Stomach (tissue), 9 donors: ENCODE data around the gene ABAT. TPM values are rescaled to one million over a fixed set of nuclear protein-coding genes. Genes with fewer than 3 reads are reported as not detected.

Experiments
- DNase-seq, 2 donors: peaks; one replicate each; pipeline versions ENCODE4 v3.0.0 to v3.0.0-alpha.2; 2013 to 2019
- H3K27ac ChIP-seq, 5 donors: fragments of 200-600 bp in 4 of 5; sonication (generic) in 4 of 5; one replicate each; pipeline ENCODE4 v1.5.1; 2013 to 2019; ENCODE audit warnings: mild to moderate bottlenecking in 1 of 5, moderate library complexity in 1 of 5
- H3K27me3 ChIP-seq, 3 donors: fragments of 200-600 bp; sonication (generic); one replicate each; pipeline ENCODE4 v1.5.1; 2017 to 2019; ENCODE audit warnings: mixed run types in 1 of 3
- H3K36me3 ChIP-seq, 4 donors: fragments of 200-600 bp; sonication (generic); 1 replicate in 3 of 4; 2 replicates in 1 of 4; pipeline ENCODE4 v1.5.1; 2016 to 2019
- H3K4me1 ChIP-seq, 4 donors: fragments of 200-600 bp; sonication (generic); one replicate each; pipeline ENCODE4 v1.5.1; 2016 to 2019
- H3K4me3 ChIP-seq, 4 donors: fragments of 200-600 bp; sonication (generic) in 3 of 4; one replicate each; pipeline ENCODE4 v1.5.1; 2016 to 2019; ENCODE audit warnings: mild to moderate bottlenecking in 1 of 4
- H3K9me3 ChIP-seq, 4 donors: fragments of 200-600 bp; sonication (generic); one replicate each; pipeline ENCODE4 v1.5.1; 2016 to 2019
- CTCF ChIP-seq, 7 experiments: fragments of 450-650 bp in 4 of 7; fragments of 200-600 bp in 3 of 7; sonication (generic) in 3 of 7; IDR thresholded peaks; one replicate each; pipeline ENCODE4 v1.5.1; 2016 to 2019; ENCODE audit warnings: antibody characterized with exemption in 7 of 7, control low read depth in 2 of 7, mild to moderate bottlenecking in 1 of 7
- EP300 ChIP-seq: sonication (generic); formaldehyde crosslinking; IDR thresholded peaks from one replicate; pipeline ENCODE4 v1.6.1; 2017; ENCODE audit warnings: antibody characterized with exemption
- POLR2A ChIP-seq, 4 donors: fragments of 450-650 bp; IDR thresholded peaks; one replicate each; pipeline ENCODE4 v1.6.1; 2016; ENCODE audit warnings: antibody characterized with exemption in 4 of 4, control low read depth in 2 of 4, mild to moderate bottlenecking in 1 of 4, moderate library complexity in 1 of 4
- POLR2AphosphoS5 ChIP-seq, 3 donors: sonication (generic); formaldehyde crosslinking; IDR thresholded peaks; one replicate each; pipeline ENCODE4 v1.6.1; 2016; ENCODE audit warnings: antibody characterized with exemption in 3 of 3
- WGBS, 5 donors: extraction: QIAGEN DNeasy Blood & Tissue Kit in 3 of 5; methylation state at CpG; one replicate each; pipeline versions ENCODE4 v1.1.5 to v1.1.7; 2013 to 2018; 5-methylcytosine and 5-hydroxymethylcytosine counted together
- intact Hi-C: fragments of 100-400 bp; cut with DNase I; formaldehyde crosslinking; loops from one replicate; pipeline ENCODE4 v1.15.1; 2023; ENCODE audit warnings: low total_unique reads
- polyA plus RNA-seq, 3 donors: library from polyadenylated mRNA; stranded (reverse); fragments of 200-250 nt; gene quantifications; one replicate each; pipeline ENCODE4 v1.2.3, GENCODE V29; 2013
- total RNA-seq, 5 donors: library from RNA; depleted of rRNA; stranded (reverse); fragments of >200 nt; gene quantifications; one replicate each; pipeline versions ENCODE4 v1.1.0 to v1.2.3, GENCODE V29; 2014 to 2016
- donor health status: healthy with polysubstance abuse.
- donor health status: Bipolar disorder and iron deficiency.
- donor health status: healthy.

The ABAT gene
- total and polyA plus RNA-seq, 8 donors, result 2.9 to 10.3 (median 5.3) TPM

- no peak for DNase-seq
- 79 to 90% (median 80%) methylated on average over 6 to 7 of the region's 7 CpGs for WGBS, 5 donors
- no peaks in the 10 kb centered on the region for H3K4me1 ChIP-seq
- no peaks in the 10 kb centered on the region for H3K9me3 ChIP-seq
- intact Hi-C loops, result no loop called here
- H3K27ac ChIP-seq, result no peak overlapping the region
- no peak for TF ChIP-seq POLR2AphosphoS5 (IDR thresholded peaks at IDR 0.05)
- no peak for TF ChIP-seq CTCF (IDR thresholded peaks at IDR 0.05)
- TF ChIP-seq POLR2A (IDR thresholded peaks at IDR 0.05), result no peak
- TF ChIP-seq EP300, result no peak
- H3K4me3 ChIP-seq, result no peak overlapping the region
- no peaks in the 10 kb centered on the region for H3K36me3 ChIP-seq
- no peaks in the 10 kb centered on the region for H3K27me3 ChIP-seq
Measured at GRCh38 chr16:8725513-8726178, 51.2 kb downstream of the ABAT start.

- Histone ChIP-seq H3K9me3 (no peaks in the 10 kb centered on the region), H3K4me3 (no peak overlapping the region), H3K27me3 (no peaks in the 10 kb centered on the region), H3K27ac (no peak overlapping the region), H3K36me3 (no peaks in the 10 kb centered on the region), H3K4me1 (no peaks in the 10 kb centered on the region)
- no peak for DNase-seq
- TF ChIP-seq POLR2AphosphoS5 (IDR thresholded peaks at IDR 0.05), result no peak
- TF ChIP-seq POLR2A (IDR thresholded peaks at IDR 0.05), result no peak
- no peak for TF ChIP-seq EP300
- TF ChIP-seq CTCF (IDR thresholded peaks at IDR 0.05), result no peak
- WGBS, 5 donors, result 82 to 85% (median 83%) methylated on average over 9 of the region's 9 CpGs
- intact Hi-C loops, result no loop called here
Measured at GRCh38 chr16:8727131-8727806, 52.9 kb downstream of the ABAT start.

- Histone ChIP-seq H3K27ac (no peak overlapping the region), H3K4me3 (no peak overlapping the region), H3K27me3 (no peaks in the 10 kb centered on the region), H3K36me3 (no peaks in the 10 kb centered on the region), H3K9me3 (no peaks in the 10 kb centered on the region), H3K4me1 (no peaks in the 10 kb centered on the region)
- TF ChIP-seq POLR2A (IDR thresholded peaks at IDR 0.05), result no peak
- no peak for TF ChIP-seq CTCF (IDR thresholded peaks at IDR 0.05)
- TF ChIP-seq POLR2AphosphoS5 (IDR thresholded peaks at IDR 0.05), result no peak
- TF ChIP-seq EP300, result no peak
- WGBS, 5 donors, result 65 to 78% (median 69%) methylated on average over 13 of the region's 13 CpGs
- intact Hi-C loops, result no loop called here
- no peak for DNase-seq
Measured at GRCh38 chr16:8727857-8728618, 53.6 kb downstream of the ABAT start.

- H3K9me3 ChIP-seq, result peaks cover 0 to 4% (median 0%) of the 10 kb centered on the region in 4 donors
- H3K27ac ChIP-seq, result no peak overlapping the region
- WGBS, 5 donors, result 80 to 88% (median 83%) methylated on average over 8 of the region's 8 CpGs
- no peak for TF ChIP-seq EP300
- TF ChIP-seq CTCF (IDR thresholded peaks at IDR 0.05), result no peak
- no peak for TF ChIP-seq POLR2AphosphoS5 (IDR thresholded peaks at IDR 0.05)
- no peak for TF ChIP-seq POLR2A (IDR thresholded peaks at IDR 0.05)
- DNase-seq, result no peak
- intact Hi-C loops, result no loop called here
- no peak overlapping the region for H3K4me3 ChIP-seq
- H3K27me3 ChIP-seq, result no peaks in the 10 kb centered on the region
- H3K4me1 ChIP-seq, result no peaks in the 10 kb centered on the region
- no peaks in the 10 kb centered on the region for H3K36me3 ChIP-seq
Measured at GRCh38 chr16:8729779-8730334, 55.4 kb downstream of the ABAT start.
